NCI-H2196 treated with DMSO at 0.1 percent for 48 hours (cell line): ENCODE results near the gene ITGA1.
"Not testable (repeated sequence)": the region's sequence is repeated elsewhere in the genome, so short reads cannot be mapped to it uniquely, and the experiment has no call there.

Experiments used
- DNase-seq: peaks from one replicate; lab custom pipeline; 2025; ENCODE audit not compliant: unreplicated experiment; lab: John Stamatoyannopoulos, UW

Gene ITGA1

GRCh38 chr5:52863715-52864290 is 76.1 kb downstream of the ITGA1 start:
- DNase-seq: no peak

GRCh38 chr5:52864371-52864770 is 76.7 kb downstream of the ITGA1 start:
- DNase-seq: no peak

DNA sequence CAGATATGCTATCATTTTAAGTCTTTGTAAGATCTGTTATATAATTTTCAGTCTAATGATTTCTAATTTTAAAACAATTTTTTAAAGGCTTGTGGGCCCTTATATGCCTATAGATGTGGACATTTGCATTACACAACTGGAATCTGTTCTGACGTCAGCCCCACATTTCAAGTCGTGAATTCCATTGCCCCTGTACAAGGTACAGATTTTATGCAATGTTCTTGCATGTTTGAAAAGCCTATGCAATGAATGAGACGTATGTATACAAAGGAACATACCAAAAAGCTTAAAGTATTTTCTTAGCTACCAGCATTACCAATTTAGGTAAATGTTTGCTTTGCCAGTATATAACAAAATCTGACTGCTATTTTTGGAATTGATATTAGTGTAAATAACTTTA is 77.2 kb downstream of the ITGA1 start:
- no peak for DNase-seq

DNA sequence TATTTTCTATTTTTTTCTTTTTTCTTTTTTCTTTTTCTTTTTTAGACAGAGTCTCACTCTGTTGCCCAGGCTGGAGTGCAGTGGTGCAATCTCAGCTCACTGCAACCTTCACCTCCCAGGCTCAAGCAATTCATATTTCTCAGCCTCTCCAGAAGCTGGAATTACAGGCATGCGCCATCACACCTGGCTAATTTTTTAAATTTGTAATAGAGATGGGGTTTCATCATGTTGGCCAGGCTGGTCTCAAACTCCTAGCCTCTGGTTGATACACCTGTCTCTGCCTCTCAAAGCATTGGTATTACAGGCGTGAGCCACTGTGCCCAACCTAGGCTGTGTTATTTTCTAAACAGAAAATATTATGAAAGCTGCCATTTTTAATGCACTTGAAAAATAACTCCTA is 78.3 kb downstream of the ITGA1 start:
- not testable (repeated sequence) for DNase-seq

- no peak for DNase-seq
Observed at GRCh38 chr5:52867809-52868208, 80.1 kb downstream of the ITGA1 start.

DNA sequence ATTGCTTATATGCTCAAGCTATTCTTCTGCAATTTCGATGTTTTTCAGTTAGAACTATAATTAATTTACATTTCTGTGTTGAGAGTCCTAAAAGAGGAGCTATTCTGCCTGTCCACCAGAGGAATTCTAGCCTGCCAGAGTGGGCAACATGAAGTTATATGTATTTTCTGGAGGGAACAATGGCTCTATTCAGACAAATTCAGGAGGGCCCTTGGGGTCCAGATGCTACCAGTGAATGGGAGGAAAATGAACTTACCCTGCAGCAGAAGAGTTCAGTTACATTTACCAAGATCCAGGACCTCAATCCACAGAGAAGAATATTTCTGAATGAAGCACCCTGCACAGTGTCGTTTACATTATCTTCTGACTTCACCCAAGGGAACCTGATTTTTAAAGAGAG is 80.7 kb downstream of the ITGA1 start:
- DNase-seq: no peak

- no peak for DNase-seq
Observed at GRCh38 chr5:52869391-52869790, 81.7 kb downstream of the ITGA1 start.

- no peak for DNase-seq
Observed at GRCh38 chr5:52870448-52870847, 82.7 kb downstream of the ITGA1 start.

DNA sequence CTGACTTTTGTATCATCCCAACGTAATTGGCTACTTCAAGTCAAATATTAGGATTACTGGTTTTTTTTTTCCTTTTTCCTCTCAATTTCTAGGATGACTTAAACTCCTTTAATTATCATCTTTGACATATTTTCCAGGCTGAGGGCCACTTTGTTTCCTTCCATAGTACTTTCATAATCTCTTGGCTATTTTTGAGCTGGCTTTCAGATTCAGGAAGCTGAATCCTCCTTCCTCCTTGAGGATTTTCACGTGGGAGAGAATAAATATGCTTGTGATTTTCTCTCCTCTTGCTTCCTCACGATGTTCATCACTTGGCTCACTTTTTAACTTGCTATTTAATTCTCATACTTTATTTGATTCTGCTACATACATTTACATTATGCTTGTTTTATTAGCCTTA is 88.1 kb downstream of the ITGA1 start:
- DNase-seq: no peak

- DNase-seq: no peak
Observed at GRCh38 chr5:52876456-52876855, 88.7 kb downstream of the ITGA1 start.

- no peak for DNase-seq
Observed at GRCh38 chr5:52878656-52879055, 90.9 kb downstream of the ITGA1 start.

DNA sequence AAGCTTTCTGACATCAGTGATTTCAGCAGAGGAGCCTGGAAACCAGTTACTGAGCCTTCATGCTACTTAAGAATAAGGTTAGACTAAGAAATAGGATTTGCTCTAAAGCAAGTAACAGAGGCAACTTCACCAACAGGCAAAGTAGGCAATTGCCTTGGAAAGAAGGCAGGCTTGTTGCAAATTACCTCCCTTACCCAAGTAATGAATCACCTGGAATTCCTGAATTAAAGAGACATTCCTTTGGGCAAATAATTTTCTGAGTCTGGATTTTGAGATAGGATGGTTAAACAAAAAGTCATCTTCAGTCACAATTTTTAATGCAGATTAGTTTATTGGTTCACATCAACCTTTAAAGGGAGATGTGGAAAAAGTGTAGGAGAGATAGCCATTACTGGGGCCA is 92.8 kb downstream of the ITGA1 start:
- no peak for DNase-seq

DNA sequence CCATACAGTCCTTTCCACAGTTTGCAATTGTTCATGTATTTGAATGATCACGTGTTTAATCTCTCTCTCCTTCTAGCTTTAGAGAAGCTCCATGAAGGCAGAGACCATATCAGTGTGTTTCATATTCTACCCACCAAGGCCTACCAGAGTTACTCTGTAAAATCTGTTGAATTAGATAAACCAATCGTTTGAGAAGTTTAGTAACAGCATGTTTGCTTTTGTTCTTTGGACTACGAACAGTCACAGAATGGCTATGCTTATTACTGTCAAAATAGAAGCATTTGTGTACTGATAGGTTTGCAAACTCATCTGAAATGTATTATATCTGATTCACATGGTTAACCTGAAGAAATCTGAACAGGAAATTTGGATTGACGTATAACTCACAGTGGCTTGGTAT is 93.8 kb downstream of the ITGA1 start:
- DNase-seq: no peak

DNA sequence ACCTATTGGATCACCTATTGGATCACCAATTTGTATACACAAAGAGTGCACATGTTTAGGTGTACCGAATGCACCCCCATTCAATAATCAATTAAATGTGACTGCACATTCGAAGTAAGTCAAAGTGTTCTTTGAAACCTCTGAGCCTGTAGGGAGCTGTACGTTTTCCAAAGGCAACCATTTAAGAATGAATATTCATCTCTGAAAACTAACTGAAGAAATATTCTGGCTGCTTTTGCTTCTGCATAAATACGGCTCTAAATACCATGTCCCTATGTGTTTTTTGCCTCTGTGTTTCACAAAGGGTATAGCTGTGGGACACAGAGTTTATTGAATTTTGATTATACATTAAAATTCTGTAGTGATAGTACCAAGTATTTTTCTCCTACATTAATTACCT is 95.4 kb downstream of the ITGA1 start:
- DNase-seq: no peak

- no peak for DNase-seq
Observed at GRCh38 chr5:52884453-52884852, 96.7 kb downstream of the ITGA1 start.

GRCh38 chr5:52885614-52886013 is 97.9 kb downstream of the ITGA1 start:
- no peak for DNase-seq

GRCh38 chr5:52886206-52886605 is 98.5 kb downstream of the ITGA1 start:
- no peak for DNase-seq

DNA sequence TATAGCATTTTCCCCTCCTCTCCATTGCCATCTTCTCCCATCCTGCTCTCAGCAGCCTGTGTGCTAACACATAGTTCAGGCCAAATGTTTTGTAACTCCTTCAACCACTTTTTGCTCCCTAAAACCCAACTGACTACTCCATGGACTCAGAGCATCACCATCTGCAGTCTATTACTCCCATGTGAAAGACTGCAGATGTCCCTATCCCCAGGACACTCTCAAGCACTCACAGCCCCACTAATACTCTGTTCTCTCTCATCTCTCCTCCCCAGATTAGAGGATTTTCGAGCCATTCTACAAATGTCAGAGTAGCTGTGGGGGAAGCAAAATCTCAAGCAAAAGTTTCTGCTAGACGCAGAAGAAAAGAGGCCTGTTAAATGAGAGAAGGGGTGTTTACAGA is 99.3 kb downstream of the ITGA1 start:
- DNase-seq: no peak

DNA sequence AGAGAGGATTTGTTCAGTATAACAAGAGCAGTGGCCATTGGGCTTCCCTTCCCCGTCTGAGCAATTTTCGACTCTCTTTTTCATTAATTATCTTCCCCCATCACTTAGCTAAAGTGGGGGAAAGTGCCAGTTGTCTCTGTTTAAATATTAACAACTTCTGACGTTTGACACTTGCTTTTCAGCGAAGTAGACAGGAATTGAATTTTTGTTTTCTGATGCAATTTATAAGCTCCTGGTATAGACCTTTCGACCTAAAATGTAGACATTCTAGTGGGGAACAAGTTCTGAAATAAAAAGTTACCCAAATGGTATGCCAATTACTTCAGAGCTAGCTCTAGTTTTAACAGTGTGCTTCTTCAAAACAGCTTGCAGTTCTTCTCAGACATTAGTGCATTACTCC is 100.6 kb downstream of the ITGA1 start:
- no peak for DNase-seq

GRCh38 chr5:52892242-52892878 is 104.6 kb downstream of the ITGA1 start:
- no peak for DNase-seq

DNA sequence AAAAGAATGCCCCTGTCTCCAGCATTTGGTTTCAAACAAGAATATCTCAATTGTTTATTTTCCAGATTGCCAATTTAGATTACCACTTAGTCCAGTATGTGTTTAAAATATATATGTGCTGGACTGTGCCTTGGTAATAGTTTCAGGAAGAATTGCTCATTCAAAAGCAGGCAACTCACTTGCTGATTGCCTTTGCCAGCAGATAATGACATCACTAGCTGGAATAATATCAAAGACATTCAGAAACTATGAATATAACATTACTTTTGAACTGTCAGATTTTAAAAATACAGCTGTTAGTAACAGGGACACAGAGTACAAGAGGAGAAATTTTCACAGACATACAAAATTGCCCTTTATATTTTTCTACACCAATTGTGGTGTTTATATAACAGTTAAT is 105.4 kb downstream of the ITGA1 start:
- no peak for DNase-seq

DNA sequence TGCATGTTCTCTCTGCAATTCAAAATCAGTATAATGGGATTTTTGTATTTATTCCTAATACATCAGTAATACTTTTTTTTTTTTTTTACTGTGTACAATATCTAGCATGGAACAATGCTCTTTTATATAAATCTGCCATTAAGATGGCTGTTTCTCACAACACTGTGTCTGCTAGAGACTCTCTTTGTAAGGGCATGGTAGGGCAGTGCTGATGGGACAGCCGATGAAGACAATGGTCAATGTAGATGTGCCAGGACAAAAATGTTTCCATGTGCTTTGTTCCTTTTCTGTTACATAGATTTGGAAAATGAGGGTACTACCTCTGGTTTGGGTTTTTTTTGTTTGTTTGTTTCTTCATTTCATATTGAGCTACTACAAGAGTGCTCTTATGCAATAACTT is 106.1 kb downstream of the ITGA1 start:
- no peak for DNase-seq

DNA sequence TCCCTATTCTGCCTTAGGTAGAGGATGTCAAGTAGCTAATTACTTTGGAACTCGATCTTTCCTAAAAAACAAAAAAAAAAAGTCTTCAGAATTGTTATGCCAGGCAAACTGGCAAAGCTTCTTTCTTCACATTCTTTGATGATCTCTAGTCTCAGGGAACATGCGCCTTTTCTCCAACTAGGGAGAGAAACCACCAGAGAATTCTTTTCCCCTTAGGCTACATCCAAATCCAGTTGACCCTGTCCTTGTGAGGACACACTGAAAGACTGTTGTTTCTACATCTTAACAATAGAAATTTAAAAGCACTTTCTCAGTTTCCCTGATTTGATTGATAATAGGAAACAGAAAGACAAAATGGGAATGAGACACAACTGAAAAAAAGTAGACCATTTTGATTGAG is 106.7 kb downstream of the ITGA1 start:
- no peak for DNase-seq
